Ramos (cell line): ENCODE results near the gene EIF2S2.

Experiments
- in situ Hi-C: fragments of 300-500 bp; cut with MboI; formaldehyde crosslinking; loops from one replicate; pipeline ENCODE4 v1.14.3; 2022; ENCODE audit warnings: low sequenced_read_pairs; ENCODE audit not compliant: unreplicated experiment

Gene EIF2S2

DNA sequence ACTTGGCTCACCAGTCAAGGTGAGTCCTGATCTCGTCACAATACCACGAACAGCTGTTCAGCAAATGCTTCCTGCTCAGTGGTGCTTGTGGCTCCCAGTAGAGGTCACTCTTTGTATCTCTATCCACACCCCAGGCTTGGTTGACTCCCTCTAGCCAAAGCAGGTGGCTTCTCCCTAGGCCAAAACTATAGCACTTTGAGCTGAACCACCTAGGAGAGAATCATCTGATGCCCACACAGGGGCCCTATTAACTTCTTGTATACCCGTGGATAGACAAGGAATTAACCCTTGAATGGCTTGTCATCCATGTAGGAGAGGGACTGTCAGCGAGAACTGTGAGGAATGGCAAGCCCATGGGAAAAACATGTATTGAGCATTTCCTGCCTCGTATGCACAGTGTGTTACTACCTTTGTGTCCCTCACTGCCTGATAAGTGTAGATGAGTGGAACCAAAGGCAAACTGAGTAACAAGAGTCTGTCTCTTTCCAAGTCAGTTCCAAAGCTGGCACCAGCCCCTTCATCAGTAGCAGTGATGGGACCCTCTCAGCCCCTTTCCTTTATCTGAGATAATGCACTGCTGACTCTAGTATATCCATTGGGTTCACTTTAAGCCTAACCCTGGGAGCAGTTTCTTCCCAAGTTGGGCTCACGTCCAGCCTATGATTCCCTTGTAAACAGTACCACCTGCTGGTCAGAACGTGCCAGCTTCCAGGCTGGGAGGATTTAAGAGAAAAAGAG is 42.5 kb downstream of the EIF2S2 start:
- in situ Hi-C loops = loop anchor here (5.0 kb wide), 1 partner anchor 207 kb away; no protein-coding TSS in a partner anchor

DNA sequence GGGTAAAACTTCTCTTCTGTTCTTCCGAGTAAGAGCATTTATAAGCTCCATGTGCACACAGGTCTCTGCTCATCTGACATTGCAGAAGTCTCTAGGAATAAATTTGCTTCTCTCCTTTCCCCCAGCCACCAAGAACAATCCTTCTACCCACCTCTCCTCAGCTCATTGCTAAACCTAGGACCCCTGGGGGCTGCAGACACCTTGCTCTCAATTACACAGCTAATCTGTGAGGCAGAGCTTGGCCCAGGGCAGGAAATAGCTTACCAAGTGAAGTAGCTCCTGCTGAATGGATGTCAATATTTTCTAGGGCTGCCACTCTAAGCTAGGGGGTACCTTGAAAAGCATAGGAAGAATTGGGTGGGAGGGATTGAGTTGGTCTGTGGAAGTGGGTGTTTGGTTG is 44.0 kb downstream of the EIF2S2 start:
- in situ Hi-C loops = loop anchor here (5.0 kb wide), 1 partner anchor 206 kb away; no protein-coding TSS in a partner anchor

DNA sequence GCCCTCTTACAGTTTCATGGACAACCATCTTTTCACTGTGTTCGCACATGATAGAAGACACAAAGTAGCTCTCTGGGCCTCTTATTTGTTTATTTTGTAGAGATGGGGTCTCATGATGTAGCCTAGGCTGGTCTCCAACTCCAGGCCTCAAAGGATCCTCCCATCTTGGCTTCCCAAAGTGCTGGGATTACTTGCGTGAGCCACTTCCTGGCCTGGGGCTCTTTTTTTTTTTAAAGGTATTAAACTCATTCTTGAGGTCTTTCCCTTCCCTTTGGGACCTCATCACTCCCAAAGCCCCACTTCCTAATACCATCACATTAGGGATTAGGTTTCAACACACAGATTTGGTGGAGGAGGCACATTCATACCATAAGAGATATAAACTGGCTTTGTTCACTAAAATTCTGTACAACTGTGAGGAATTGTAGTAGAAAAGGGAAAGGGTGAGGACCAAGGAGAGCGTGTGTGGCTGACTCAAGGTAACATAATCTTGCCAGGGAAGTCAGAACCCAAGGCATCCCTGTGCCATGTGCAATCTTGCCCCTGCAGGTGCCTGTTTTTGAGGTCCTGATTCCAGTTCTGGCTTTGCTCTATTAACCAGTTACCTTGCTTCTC is 45.5 kb downstream of the EIF2S2 start:
- in situ Hi-C loops = loop anchor here (5.0 kb wide), 1 partner anchor 204 kb away; no protein-coding TSS in a partner anchor

DNA sequence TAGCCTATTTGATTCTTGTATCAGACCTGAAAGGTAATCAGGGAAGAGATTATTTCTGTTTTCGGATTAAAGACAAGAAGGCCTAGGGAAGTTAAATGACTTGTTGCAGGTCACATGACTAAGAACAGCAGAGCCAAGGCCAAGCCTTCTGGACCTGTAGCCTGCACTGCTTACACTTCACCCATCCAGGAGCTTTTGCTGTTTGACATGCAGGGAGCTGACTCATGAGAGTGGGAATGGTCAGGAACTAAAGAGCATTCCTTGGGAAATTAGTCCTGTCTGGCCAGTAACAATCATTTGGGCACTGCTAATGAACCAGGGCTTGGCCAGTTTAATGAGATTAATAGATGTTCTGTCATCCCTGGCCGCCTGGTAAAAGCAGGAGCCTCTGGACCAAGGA is 46.8 kb downstream of the EIF2S2 start:
- in situ Hi-C loops = loop anchor here (5.0 kb wide), 1 partner anchor 203 kb away; no protein-coding TSS in a partner anchor

DNA sequence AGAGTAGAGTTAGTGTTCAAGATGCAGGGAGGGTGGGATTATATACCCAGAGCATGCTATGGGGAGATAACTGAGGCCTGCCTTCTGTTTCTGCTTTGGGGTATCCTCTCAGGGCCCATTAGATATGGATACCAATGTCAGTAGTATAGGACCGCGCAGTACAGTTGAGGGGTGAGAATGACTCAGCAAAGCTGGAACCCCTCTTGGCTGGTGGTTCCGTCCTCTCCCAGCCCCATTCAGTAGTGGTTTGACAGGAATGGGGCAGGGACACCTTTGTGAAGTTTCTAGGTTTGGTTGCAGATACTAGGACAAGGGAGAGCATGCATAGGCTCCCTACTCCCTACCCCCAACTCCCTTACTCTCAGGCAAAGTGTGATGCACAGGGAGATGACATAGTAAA is 47.8 kb downstream of the EIF2S2 start:
- in situ Hi-C loops = no loop called here

DNA sequence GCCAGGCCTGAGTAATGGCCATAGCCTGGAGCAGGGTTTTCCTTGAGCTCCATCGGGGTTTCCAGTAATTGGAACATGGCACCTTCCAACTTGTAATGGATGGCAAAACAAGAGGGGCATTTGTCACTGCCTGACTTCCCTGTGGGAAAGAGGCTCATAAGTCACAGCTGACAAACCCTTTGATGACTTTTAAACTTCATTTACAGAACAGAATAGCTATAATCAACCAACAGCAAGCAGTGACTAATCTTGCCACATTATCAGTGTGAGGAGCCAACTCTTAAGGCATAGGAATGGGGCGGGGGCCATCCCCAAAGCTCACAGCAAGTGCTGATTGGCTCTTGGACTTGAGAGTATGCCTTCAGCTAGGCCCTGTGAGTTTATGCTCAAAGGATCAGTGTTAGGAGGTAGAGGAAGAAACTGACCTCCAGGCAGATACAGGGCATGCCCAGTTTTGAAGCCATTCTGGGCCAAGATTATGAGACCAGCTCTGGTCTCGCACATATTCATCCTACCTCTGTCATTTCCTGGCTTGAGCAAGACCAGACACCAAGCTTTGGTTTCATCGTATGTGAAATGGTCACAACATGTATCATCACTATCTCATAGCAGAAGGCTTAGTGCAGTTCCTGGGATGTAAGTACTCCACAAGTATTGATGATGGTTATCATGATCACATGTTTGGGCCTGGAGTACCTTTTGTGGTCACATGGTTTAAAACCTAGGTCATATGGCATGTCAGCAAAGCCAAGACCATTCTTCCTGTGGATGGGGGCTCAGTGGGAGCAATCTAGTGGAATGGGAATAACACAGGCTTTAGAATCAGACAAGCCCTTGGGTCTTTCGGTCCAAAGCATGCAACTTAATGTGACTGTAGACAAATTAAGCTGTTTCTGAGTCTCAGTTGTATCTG is 49.2 kb downstream of the EIF2S2 start:
- in situ Hi-C loops = no loop called here

DNA sequence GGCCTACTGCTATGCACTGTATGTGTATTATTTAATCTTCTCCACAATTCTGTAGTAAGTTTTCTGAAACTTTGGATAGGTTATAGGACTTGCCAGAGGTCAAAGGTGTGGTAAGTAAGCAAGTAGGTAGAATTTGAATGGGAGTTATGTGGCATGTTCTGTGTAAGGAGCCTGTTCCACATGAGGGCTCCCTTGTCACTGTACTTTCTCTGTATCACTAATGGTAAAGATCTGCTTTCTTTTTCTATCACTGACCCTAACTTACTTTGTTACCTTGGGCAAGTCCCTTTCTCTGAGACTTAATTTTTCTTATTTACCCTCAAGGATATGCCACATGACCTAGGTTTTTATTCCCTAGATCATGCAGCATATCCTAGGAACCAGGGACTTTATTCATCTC is 50.3 kb downstream of the EIF2S2 start:
- in situ Hi-C loops = no loop called here

DNA sequence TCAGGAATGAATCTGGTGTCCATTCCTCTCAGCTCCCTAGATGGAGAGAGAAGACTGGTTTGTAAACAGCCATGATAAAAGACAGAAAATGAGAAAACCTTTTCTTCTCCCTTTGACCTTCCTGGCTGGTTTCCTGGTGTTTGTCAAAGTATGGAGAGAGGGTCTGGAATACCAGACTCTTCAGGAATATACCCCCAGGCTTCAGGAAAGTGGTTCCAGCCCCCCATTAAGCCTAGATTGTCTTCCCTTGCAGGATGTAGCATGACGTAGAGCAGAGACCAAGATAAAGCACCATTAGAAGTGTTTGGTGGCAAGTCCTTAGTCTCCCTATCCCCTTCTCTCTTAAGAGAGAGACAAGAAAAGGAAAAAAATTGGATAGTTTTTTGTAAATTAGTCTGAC is 51.1 kb downstream of the EIF2S2 start:
- in situ Hi-C loops = no loop called here

DNA sequence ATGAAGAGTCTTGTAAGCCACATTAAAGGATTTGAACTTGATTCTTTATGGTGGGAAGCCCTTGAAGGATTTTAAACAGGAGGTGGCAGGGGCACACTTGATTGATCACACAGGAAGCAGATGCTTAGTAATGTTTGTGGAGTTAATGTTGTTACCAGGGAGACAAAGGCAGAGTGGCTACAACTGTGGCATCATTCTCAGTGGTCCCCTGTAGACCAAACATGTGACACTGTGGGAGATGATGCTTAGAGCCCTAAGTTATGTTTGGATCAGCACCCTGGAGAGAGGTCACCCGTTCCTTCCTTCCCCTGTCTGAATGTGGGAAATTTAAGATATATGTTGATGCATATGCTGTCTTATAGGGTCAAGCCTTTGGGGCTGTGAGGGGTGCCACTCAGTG is 53.2 kb downstream of the EIF2S2 start:
- in situ Hi-C loops = no loop called here

DNA sequence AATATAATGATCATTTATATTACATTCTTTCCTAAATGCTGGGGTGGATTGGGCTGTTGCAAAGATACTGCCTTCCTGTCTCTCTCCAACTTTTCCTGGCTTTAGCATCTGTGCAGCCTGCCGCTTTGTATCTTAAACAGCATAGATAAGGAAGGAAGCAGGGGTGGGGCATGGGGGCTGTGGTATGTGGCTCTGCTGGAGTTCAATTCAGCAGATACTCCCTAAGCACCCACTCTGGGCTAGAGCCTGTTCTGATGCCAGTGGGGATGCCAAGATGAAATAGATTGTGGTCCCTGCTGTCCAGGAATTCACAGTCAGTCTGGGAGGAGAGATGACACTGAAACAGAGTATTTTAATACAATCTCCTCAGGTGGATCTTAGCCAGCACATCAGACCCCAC is 56.8 kb downstream of the EIF2S2 start:
- in situ Hi-C loops = no loop called here

DNA sequence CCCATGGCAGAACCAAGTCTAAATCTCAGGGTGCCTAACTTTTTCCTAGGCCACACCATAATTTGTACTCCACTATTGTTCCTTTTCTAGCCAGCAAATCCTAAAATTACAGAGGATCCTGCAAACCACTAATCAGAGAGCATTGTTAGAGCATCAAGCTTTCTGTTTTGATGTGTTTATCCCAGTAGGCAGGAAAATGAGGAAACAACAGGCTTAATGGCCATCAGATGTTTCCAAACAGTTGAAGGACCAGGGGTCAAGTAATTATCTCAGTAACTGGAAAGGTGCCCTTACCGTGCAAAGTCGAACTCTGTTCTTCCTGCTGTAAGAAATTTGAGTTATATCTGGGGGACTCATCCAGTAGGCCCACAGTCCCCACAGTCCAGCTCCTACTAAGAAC is 59.6 kb downstream of the EIF2S2 start:
- in situ Hi-C loops = no loop called here

DNA sequence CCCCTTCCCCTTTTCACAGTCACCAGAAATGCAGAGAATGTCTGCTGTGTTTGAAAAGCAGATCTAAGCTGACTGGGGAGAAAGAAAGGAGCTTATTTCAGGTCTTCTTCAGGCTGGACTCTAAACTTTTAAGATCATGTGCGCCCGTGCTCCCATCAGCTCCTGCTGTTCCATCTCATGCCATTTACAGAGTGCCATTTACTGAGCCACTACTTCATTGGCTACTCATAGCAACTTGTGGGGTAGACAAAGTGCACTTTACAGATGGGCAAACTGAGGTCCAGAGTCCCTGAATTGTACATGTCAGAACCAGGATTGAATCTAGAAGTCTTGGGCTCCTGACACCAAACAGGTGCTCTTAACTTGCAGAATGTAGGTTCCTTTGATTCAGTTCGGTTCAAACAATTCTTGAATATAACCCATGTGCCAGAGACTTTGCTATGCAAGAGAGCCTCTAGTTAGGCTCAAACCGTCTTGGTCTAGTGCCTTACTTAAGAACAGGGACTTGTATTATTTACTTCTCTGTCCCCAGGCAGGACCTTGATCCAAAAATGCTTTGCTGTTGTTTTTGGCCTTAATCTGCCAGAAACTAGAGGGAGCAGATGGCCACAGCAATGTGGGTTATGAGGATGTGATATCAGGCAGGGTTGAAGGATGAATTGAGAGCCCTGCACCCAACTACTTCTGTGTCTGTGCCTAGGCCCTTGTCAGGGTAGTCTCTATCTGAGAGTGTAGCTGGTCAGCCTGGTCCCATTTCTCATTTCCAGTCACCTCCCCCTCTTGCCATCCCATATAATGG is 61.9 kb downstream of the EIF2S2 start:
- in situ Hi-C loops = no loop called here

DNA sequence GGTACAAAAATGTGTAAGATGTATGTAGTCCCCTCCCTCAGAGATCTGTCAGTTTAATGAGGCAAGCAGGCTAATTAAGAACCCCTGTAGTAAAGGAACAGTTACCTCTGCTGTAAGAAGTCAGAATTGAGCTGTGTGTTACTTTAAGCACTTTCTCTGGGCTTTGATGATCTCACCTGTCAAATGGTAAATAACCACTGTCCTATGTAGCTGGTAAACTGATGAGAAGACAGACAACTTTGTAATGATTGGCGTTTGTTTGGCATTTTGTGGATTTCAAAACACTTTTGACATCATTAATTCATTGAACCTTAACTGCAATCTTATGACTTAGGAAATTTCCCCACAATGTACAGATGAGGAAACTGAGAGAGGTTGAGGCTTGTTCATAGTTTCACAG is 62.7 kb downstream of the EIF2S2 start:
- in situ Hi-C loops = no loop called here

DNA sequence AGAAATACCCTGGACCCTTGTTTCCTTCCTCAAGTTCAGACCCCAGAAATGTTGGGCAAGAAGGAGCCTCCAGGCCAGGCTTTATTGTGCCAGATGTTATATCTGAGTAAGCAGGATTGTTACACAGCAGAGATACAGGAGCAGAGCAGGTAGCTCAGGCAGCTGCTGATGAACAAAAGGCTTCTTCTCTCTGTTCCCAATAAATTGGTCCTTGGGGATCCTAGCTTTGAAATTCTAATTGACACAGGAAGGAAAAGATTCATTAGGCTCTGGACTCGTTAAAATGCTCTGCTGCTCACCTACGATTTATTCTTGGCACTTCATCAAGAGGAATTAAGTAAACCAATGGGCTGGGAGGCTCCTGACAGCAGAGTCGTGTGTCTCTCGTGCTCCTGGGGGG is 64.1 kb downstream of the EIF2S2 start:
- in situ Hi-C loops = no loop called here

DNA sequence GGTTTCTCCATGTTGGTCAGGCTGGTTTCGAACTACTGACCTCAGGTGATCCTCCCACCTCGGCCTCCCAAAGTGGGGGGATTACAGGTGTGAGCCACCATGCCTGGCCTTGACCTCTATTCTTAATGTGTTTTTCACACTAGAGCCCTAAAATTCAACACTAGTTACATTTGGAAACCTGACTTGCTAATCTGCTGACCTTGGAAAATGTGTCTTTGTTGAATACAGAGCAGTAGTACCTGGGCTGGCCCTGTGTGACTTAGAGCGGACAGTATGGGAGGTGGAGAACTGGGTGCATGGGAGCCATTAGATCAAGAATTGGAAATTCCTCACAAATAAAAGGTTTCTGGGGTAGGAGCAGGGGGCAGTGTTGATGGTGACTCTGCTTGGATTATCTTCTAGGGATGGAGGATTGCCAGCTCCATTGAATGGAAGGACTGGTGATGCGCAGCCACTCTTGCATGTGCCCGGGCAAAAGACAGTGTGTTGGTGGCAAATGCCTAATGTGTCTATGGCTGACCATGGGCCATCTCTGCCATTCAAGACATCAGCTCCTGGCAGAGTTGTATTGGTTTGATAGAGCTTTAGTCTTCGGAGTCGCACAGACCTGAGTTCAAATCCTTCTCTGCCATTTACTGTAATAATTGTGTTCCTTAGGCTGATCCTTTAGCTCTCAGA is 64.9 kb downstream of the EIF2S2 start:
- in situ Hi-C loops = no loop called here

DNA sequence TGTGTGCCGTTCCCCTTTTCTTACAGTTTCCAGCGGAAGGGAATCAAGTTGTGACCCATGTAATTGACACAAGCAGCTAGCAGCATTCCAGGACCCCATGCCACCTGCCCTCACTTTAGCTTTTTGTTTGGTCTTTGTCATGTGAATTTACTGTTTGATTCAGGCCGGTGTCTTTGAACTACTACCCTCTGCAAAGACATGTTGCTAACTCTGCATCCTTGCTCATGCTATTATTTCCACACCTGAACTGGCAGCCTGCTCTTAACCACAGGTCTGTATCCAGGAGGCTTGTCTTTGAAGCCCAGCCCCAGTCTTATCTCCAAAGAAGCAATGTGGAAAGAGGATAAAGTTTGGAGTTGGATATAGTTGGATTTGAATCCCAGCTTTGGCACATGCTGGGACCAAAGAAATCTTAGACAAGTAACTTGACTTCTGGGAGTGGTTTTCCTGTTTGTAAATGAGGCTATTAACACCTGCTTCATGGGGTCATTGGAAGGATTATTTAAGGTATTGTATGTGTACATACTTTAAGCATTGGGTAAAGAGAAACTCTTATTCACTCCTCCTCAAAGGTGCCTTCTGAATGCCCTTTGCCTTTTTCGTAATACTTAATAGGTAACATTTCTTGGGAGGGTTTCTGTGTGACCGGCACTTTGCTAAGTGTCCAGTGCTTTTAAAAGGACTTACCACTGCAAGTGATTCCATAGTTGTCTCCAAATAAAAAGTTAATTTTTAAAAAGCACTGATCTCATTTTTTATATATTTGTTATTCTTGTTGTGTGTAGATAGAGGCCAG is 65.9 kb downstream of the EIF2S2 start:
- in situ Hi-C loops = no loop called here

DNA sequence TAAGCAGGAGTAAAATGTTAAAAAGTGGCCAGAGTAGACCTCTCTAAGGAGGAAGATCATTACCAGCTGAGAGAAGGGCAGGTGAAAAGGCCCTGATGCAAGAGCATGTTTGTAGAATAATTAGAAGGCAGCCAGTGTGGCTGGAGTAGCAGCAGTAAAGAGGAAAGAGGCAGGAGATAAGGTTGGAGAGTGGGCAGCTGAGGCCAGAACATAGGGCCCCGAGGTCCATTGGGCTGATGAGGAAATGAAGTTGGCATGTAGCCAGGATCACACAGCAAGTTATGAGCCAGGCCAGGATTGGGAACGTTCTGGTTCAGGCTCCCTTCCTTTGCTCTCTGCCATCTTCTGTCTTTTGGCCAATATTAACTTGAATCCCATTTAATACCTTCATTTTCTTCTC is 66.7 kb downstream of the EIF2S2 start:
- in situ Hi-C loops = no loop called here

DNA sequence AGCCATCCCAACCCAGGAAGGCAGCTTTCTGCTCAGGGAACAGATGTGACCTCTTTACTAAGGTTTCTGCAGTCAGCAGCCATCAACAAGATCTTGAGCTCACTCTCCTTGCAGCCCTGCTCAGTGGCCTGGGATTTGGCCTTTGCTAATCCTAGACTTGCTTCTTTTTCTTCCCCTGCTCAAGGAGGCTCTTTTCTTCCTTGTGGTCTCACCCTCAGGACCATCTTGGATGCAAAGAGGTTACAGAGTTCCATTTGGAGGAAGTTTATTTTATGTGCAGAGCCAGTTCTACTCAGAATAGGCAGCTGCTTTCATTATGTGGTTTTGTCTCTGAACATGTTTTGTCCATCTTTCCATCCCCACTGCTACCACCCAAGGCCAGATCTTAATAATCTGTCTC is 69.0 kb downstream of the EIF2S2 start:
- in situ Hi-C loops = no loop called here

DNA sequence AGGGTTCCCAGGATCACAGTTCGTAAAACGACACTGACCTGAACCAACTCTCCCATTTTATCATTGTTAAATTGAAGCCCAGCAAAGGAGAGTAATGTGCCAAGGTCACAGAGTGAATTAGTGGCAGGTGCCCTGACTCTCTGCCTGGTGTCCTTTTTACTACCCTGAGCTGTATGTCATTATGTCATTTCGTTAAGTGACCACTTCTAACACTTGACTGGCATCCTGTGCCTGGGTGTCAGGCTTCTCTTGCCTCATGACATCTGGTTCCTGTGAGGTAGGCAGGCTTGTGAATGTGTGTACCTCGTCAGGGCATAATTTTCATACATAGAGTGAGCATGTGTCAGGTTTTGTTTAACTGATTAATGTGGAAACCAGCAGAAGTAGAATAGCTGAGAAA is 69.8 kb downstream of the EIF2S2 start:
- in situ Hi-C loops = no loop called here
